Psoas muscle (tissue), 8 donors: ENCODE measurements around the gene CENPP. TPM values are rescaled to one million over a fixed set of nuclear protein-coding genes. Genes with fewer than 3 reads are reported as not detected.

Source experiments
- ATAC-seq, 4 donors: fragments of 200-7000 bp; cut with Tn5 transposase; one replicate each; pipeline ENCODE4 v1.9.1; 2020; ENCODE audit warnings: moderate library complexity in 3 of 4, mild to moderate bottlenecking in 2 of 4
- DNase-seq, 2 donors: peaks; one replicate each; pipeline ENCODE4 v3.0.0-alpha.2; 2020
- H3K27ac ChIP-seq: fragments of 200-600 bp; one replicate; pipeline ENCODE4 v1.8.0; 2022
- H3K27me3 ChIP-seq, 3 donors: fragments of 200-600 bp in 1 of 3; one replicate each; pipeline versions ENCODE4 v1.6.1 to v1.8.0; 2013 to 2022; ENCODE audit warnings: low read length in 2 of 3, mild to moderate bottlenecking in 2 of 3, moderate library complexity in 1 of 3; ENCODE audit not compliant: insufficient read depth in 3 of 3
- H3K36me3 ChIP-seq, 2 donors: fragments of 200-600 bp in 1 of 2; one replicate each; pipeline versions ENCODE4 v1.6.1 to v1.8.0; 2013 to 2022; ENCODE audit warnings: low read depth in 1 of 2, mild to moderate bottlenecking in 1 of 2, moderate library complexity in 1 of 2; ENCODE audit not compliant: insufficient read depth in 1 of 2
- H3K4me1 ChIP-seq: fragments of 200-600 bp; one replicate; pipeline ENCODE4 v1.8.0; 2022
- H3K4me3 ChIP-seq: fragments of 200-600 bp; one replicate; pipeline ENCODE4 v1.8.0; 2022; ENCODE audit warnings: mild to moderate bottlenecking
- H3K9me3 ChIP-seq: fragments of 200-600 bp; one replicate; pipeline ENCODE4 v1.8.0; 2022
- WGBS, 3 donors: extraction: QIAGEN DNeasy Blood & Tissue Kit; methylation state at CpG; one replicate each; pipeline versions ENCODE4 v1.1.6 to v1.1.7; 2013; 5-methylcytosine and 5-hydroxymethylcytosine counted together
- intact Hi-C, 2 donors: fragments of 100-400 bp; cut with DNase I; formaldehyde crosslinking; loops; one replicate each; pipeline versions ENCODE4 v1.11.0 to v1.14.2; 2022
- polyA plus RNA-seq, 3 donors: library from polyadenylated mRNA; stranded (reverse); fragments of 200-250 nt; gene quantifications; one replicate each; pipeline ENCODE4 v1.2.3, GENCODE V29; 2013
- total RNA-seq, 4 donors: library from RNA; stranded (reverse); fragmentation: NEBNext Ultra II Directional in 2 of 4; extraction: Animal tissue kit (Norgen Biotek cat#: 25700) in 2 of 4; gene quantifications; one replicate each; pipeline versions ENCODE4 v1.2.1 to v1.2.4, GENCODE V29; 2021 to 2023
- TF ChIP-seq, protein P1 (sequence below): fragments of 200-600 bp; IDR thresholded peaks from one replicate; pipeline ENCODE4 v1.8.0; 2022; ENCODE audit warnings: antibody characterized with exemption
- donor health status: healthy with polysubstance abuse.
- donor health status: DM: no; HTN: no; CAD: no; lungs with moderate emphysema.
- donor health status: Bipolar disorder and iron deficiency.
- donor health status: healthy.
- donor health status: DM: yes; HTN: yes; CAD: no.
- donor health status: DM: no; HTN: no; CAD: no.
- donor health status: DM: no; HTN: no; CAD: no.
- donor health status: DM: yes; HTN: yes; CAD: no.

Gene CENPP
- total and polyA plus RNA-seq, 7 donors = 1.8 to 15.7 (median 6.4) TPM

DNA sequence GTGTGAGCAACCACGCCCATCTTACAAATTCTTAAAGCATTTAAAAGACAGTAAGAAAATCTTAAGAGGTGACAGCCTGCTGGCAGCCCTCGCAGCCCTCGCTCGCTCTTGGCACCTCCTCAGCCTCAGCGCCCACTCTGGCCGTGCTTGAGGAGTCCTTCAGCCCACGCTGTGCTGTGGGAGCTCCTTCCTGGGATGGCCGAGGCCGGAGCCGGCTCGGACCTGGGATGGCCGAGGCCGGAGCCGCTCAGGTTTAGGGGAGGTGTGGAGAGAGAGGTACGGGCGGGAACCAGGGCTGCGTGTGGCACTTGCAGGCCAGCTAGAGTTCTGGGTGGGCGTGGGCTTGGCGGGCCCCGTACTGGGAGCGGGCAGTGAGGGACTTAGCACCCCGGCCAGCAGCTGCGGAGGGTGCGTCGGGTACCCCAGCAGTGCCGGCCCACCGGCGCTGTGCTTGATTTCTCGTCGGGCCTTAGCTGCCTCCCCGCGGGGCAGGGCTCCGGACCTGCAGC is 219.3 kb downstream of the CENPP start:
- no peak for ATAC-seq
- no peak for DNase-seq
- peaks cover 3% of the 10 kb centered on the region for H3K9me3 ChIP-seq
- TF ChIP-seq, protein P1, sequence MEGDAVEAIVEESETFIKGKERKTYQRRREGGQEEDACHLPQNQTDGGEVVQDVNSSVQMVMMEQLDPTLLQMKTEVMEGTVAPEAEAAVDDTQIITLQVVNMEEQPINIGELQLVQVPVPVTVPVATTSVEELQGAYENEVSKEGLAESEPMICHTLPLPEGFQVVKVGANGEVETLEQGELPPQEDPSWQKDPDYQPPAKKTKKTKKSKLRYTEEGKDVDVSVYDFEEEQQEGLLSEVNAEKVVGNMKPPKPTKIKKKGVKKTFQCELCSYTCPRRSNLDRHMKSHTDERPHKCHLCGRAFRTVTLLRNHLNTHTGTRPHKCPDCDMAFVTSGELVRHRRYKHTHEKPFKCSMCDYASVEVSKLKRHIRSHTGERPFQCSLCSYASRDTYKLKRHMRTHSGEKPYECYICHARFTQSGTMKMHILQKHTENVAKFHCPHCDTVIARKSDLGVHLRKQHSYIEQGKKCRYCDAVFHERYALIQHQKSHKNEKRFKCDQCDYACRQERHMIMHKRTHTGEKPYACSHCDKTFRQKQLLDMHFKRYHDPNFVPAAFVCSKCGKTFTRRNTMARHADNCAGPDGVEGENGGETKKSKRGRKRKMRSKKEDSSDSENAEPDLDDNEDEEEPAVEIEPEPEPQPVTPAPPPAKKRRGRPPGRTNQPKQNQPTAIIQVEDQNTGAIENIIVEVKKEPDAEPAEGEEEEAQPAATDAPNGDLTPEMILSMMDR = no peak
- H3K27me3 ChIP-seq = no peaks in the 10 kb centered on the region
- no peak overlapping the region for H3K27ac ChIP-seq
- intact Hi-C loops = no loop called here
- H3K36me3 ChIP-seq = no peaks in the 10 kb centered on the region
- 98 to 99% (median 98%) methylated on average over 33 of the region's 33 CpGs for WGBS, 3 donors
- no peak overlapping the region for H3K4me3 ChIP-seq
- no peaks in the 10 kb centered on the region for H3K4me1 ChIP-seq

DNA sequence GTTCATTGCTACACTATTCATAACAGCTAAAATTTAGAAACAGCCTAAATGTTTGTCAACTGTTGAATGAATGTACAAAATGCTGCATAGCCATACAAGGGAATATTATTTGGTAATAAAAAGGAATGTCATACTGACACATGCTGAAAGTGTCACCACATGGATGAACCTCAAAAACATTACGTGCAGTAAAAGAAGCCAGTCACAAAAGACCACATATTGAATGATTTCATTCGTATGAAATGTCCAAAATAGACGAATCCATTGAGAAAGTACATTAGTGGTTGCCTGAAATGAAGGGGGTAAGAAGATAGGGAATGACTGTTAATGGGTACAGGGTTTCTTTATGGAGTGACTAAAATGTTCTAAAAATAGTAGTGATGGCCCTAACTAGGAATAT is 221.6 kb downstream of the CENPP start:
- no peak overlapping the region for H3K4me3 ChIP-seq
- DNase-seq = no peak
- H3K27ac ChIP-seq = no peak overlapping the region
- ATAC-seq = no peak
- H3K36me3 ChIP-seq = no peaks in the 10 kb centered on the region
- H3K4me1 ChIP-seq = no peaks in the 10 kb centered on the region
- TF ChIP-seq, protein P1 = no peak
- H3K9me3 ChIP-seq = peaks cover 3% of the 10 kb centered on the region
- WGBS, 3 donors = 89 to 94% (median 89%) methylated on average over 3 of the region's 3 CpGs
- intact Hi-C loops = no loop called here
- no peaks in the 10 kb centered on the region for H3K27me3 ChIP-seq

DNA sequence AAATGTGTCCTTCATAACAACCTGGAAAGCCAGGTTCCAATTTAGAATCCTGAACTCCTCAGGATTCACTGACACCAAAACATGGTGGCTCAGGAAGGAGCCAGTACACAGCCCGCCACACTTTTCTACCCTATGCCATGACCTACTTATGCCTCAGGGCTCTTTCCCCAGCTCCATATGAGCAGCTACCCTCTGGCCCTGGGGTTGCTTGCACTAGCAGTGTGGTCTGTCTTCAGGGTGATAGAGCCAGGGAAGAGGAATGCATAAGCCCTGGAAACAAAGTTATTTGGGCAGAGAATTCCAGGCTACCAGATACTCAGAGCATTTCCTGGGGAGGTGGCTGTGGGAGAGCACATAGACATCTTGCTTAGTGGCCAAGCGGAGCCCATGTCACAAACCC is 225.0 kb downstream of the CENPP start:
- TF ChIP-seq, protein P1 = no peak
- DNase-seq (no peak), ATAC-seq (no peak)
- no peaks in the 10 kb centered on the region for H3K4me1 ChIP-seq
- no peak overlapping the region for H3K27ac ChIP-seq
- H3K9me3 ChIP-seq = no peaks in the 10 kb centered on the region
- intact Hi-C loops = no loop called here
- no peaks in the 10 kb centered on the region for H3K27me3 ChIP-seq
- H3K4me3 ChIP-seq = no peak overlapping the region
- WGBS, 3 donors = 93 to 95% (median 93%) methylated on average over 2 of the region's 2 CpGs
- no peaks in the 10 kb centered on the region for H3K36me3 ChIP-seq

DNA sequence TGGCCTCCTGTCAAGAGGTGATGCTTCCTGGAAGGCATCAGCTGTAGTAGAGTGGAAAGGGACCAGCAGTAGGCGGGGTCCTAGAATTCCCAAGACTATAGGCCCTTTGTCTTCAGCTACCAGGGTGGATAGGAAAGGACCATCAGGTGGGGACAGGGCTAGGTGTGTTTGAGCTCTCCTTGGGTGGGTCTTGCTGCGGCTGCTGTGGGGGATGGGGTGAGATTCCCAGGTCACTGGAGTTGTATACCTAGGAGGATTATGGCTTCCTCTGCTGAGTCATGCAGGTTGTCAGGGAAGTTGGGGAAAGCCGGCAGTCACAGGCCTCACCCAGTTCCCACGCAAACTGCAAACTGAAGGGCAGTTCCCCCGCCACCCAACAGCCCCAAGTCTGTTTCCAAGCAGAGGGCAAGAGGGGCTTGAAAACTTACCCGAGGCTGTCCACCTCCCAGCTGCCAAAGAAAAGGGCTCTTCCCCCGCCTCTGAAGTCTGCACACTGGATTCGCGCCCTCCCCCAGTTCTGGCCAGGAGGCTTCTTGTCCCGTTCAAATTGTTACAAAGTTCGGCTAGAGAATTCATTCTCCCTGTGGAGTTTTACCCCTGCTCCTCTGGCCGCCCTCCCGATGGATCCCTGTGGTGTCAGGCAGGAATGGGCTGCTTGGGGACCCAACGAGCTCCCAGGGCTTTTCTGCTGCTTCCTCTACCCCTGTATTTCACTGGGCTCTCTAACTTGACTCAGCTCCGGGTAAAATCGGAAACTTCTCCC is 233.0 kb downstream of the CENPP start:
- H3K4me3 ChIP-seq = no peak overlapping the region
- H3K27me3 ChIP-seq = no peaks in the 10 kb centered on the region
- TF ChIP-seq, protein P1 = no peak
- no peak overlapping the region for H3K27ac ChIP-seq
- no peak for ATAC-seq
- peaks cover 5% of the 10 kb centered on the region for H3K4me1 ChIP-seq
- no peaks in the 10 kb centered on the region for H3K36me3 ChIP-seq
- no peaks in the 10 kb centered on the region for H3K9me3 ChIP-seq
- WGBS, 3 donors = 84 to 88% (median 88%) methylated on average over 16 of the region's 16 CpGs
- DNase-seq = no peak
- intact Hi-C loops = no loop called here
